GM23248 (cell line): Measurements from ENCODE around the gene DST.

Experiments
- EZH2 ChIP-seq: fragments of 200-600 bp; sonication (generic); IDR thresholded peaks from 2 replicates; pipeline ENCODE4 v1.6.1; 2018; ENCODE audit warnings: antibody characterized with exemption, mild to moderate bottlenecking; ENCODE audit not compliant: insufficient read depth, poor library complexity, severe bottlenecking
- EZH2phosphoT487 ChIP-seq: fragments of 200-600 bp; sonication (generic); IDR thresholded peaks from 2 replicates; pipeline ENCODE4 v1.6.1; 2018; ENCODE audit warnings: antibody characterized with exemption, moderate library complexity, mild to moderate bottlenecking, low read depth; ENCODE audit not compliant: insufficient read depth

GRCh38 chr6:56521976-56522375 is 120.7 kb downstream of the DST start:
- TF ChIP-seq EZH2 (no peak), EZH2phosphoT487 (no peak)
